ENCODE measurements around the gene MRNIP.
"Not testable (repeated sequence)": the region's sequence is repeated elsewhere in the genome, so short reads cannot be mapped to it uniquely, and the experiment has no call there.

The MRNIP gene

DNA sequence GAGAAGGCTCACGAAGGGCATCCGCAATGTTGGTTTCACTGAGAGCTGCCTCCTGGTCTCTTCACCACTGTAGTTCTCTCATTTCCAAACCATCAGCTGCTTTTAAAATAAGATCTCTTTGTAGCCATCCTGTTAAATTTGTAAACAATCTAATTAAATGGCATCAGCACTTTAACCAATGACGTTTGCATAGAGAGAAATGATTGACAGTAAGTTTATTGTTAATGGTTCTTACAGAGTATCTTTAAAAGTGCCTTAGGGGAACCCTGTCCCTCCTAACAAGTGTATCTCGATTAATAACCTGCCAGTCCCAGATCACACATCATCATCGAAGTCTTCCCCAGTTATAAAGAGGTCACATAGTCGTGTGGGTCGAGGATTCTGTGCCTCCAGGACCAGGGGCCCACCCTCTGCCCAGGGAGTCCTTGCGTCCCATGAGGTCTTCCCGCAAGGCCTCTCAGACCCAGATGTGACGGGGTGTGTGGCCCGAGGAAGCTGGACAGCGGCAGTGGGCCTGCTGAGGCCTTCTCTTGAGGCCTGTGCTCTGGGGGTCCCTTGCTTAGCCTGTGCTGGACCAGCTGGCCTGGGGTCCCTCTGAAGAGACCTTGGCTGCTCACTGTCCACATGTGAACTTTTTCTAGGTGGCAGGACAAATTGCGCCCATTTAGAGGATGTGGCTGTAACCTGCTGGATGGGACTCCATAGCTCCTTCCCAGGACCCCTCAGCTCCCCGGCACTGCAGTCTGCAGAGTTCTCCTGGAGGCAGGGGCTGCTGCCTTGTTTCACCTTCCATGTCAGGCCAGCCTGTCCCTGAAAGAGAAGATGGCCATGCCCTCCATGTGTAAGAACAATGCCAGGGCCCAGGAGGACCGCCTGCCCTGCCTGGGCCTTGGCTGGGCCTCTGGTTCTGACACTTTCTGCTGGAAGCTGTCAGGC lies 21.3 kb downstream of the MRNIP start:
- no peak for DNase-seq

GRCh38 chr5:179836225-179837019 lies 22.2 kb downstream of the MRNIP start:
- DNase-seq = peak; percentile 50 to 59

DNA sequence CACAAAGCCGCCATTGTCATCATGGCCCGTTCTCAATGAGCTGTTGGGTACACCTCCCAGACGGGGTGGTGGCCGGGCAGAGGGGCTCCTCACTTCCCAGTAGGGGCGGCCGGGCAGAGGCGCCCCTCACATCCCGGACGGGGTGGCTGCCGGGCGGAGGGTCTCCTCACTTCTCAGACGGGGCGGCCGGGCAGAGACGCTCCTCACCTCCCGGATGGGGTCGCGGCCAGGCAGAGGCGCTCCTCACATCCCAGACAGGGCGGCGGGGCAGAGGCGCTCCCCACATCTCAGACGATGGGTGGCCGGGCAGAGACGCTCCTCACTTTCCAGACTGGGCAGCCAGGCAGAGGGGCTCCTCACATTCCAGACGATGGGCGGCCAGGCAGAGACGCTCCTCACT lies 23.7 kb downstream of the MRNIP start:
- not testable (repeated sequence) for DNase-seq

DNA sequence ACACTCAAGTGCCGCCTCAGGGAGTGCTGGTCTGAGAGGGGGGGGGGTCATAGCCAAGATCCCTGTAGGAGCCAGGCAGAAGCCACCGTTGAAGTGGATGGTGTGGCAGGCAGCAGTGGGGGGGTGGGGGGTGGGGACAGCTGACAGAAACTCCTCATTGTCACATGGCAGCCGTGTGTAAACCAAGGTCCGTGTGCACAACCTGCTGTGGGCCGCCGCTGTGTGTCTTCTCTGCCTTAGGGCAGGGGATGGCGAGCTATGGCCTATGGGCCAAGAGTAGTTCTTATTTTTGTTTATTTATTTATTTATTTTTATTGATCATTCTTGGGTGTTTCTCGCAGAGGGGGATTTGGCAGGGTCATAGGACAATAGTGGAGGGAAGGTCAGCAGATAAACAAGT lies 24.5 kb downstream of the MRNIP start:
- DNase-seq = no peak

GRCh38 chr5:179833709-179834070 lies 24.9 kb downstream of the MRNIP start:
- no peak for DNase-seq

DNA sequence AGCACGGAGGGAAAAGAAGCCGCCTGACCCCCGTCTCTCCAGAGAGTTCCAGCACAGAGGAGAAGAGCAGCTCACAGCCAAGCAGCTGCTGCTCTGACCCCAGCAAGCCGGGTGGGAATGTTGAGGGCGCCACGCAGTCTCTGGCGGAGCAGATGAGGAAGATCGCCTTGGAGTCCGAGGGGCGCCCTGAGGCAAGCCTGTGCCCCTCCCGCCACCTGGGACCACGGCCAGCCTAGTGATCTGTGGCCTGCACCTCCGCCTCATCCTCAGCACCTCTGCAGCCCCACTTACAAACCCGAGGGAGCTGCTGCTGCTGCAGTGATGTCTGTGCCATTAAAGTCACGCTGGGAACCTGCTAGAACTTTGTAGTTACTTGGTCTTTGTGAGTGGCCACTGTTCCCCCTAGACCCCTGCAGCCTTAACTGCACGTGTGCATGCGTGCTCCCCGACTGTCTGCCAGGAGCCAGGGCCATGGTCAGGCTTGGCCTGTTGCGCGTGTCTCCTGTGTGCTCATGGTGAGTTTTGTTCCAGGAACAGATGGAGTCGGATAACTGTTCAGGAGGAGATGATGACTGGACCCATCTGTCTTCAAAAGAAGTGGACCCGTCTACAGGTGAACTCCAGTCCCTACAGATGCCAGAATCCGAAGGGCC lies 25.4 kb downstream of the MRNIP start:
- no peak for DNase-seq

GRCh38 chr5:179832039-179832745 lies 26.4 kb downstream of the MRNIP start:
- DNase-seq = no peak

DNA sequence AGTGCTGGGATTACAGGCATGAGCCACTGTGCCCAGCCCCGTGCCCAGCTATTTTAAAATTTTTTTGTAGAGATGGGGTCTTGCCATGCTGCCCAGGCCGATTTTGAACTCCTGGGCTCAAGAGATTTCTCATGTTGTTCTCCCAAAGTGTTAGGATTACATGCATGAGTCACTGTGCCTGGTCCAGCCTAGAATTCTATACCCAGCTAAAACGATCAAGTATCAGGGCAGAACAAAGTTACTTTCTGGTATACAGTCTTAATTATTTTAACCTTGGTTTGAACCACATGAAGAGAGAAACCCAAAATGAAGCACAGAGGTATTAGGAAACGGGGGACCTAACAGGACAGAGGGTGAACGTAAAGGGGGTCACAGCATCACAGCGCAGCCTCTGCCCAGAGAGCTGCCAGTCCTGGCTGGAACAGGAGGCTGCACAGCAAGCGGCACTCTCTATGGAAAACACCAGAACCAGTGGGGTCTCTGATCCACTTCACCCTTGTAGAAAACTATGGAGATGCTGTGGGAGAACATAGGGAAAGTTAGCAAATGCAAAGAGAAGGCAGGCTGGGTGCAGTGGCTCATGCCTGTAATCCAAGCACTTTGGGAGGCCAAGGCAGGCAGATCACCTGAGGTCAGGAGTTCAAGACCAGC lies 27.7 kb downstream of the MRNIP start:
- DNase-seq = no peak

DNA sequence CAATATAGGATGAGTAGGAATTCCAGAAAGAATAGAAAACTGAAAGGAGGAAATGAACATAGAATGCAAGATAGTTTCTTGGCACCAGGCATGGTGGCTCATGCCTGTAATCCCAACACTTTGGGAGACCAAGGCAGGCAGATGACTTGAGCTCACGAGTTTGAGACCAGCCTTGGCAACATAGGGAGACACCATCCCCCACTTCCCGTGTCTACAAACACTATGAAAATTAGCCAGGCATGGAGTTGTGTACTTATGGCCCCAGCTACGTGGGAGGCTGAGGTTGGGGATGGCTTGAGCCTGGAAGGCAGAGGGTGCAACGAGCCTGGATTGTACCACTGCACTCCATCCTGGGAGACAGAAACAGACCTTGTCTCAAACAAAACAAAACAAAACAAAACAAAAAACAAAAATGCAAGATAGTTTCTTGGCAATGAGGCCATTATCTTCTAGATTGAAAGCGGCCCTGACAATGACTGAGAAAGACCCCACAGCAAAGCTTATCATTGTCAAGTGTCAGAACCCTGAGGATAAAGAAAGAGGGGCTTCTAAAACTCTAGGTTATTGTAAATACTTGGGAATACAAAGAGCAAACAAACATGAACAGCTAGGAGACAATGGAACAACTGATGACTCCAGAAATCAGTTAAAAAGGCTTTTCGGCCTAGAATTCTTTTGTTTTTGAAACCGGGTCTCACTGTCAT lies 28.7 kb downstream of the MRNIP start:
- DNase-seq = no peak

DNA sequence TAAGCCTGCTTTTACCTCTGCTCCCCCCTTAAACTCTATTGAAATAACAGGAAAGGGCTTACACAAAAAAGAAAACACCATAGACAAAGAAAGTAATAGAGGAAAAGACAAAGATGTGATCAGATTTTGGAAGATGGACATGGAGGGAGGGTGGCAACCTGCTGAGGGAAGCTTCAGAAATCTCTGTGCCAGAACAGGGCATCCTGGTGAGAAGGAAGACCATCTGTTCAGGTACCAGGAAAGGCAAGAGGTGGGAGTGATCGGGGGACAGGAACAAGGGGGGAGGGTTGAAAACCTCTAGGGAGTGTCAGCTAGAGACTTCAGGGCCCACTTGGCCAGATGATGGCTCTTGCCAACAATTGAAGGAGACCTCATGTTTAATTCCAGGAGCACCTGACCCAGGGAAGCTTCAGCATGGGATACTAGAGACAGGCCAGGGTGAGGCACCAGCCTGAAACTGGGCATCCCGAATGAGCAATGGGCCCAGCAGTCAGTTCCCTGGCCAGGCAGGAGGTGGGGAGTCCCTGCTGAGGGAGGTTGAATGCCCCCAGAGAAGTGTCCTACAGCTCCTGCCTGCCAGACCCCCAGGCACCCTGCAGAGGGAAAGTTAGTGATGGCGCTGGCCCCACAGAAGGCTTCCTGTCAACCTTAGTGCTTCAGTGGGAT lies 29.7 kb downstream of the MRNIP start:
- DNase-seq = no peak

- DNase-seq = peak; percentile 43 to 56
These were observed 30.9 kb downstream of the MRNIP start for GRCh38 chr5:179827680-179828079.

DNA sequence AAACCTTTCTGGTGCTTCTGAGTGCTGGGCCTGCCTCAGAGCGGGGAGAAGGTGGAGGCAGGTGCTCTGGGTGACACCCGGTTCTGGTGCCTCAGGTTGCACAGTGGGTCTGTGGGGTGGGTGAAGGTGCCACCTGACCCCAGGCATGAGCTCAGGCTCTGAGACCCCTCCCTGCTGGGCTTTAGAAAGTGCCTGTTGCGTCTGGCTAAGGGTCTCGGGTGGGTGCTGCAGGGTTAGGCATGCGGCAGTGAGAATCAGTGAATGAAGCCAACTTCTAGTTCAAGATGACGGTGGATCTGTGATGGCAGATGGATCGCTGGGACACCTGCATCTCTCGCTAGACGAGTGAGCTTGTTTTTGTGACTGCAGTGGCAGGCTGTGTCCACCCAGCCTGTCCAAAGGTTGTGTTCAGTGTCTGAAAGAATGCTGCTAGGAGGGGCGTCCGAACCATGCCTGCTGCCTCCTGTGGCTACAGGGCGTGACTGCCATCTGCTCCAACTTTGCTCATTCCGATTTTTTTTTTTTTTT lies 32.9 kb downstream of the MRNIP start:
- no peak for DNase-seq

GRCh38 chr5:179824745-179825112 lies 33.9 kb downstream of the MRNIP start:
- no peak for DNase-seq

DNA sequence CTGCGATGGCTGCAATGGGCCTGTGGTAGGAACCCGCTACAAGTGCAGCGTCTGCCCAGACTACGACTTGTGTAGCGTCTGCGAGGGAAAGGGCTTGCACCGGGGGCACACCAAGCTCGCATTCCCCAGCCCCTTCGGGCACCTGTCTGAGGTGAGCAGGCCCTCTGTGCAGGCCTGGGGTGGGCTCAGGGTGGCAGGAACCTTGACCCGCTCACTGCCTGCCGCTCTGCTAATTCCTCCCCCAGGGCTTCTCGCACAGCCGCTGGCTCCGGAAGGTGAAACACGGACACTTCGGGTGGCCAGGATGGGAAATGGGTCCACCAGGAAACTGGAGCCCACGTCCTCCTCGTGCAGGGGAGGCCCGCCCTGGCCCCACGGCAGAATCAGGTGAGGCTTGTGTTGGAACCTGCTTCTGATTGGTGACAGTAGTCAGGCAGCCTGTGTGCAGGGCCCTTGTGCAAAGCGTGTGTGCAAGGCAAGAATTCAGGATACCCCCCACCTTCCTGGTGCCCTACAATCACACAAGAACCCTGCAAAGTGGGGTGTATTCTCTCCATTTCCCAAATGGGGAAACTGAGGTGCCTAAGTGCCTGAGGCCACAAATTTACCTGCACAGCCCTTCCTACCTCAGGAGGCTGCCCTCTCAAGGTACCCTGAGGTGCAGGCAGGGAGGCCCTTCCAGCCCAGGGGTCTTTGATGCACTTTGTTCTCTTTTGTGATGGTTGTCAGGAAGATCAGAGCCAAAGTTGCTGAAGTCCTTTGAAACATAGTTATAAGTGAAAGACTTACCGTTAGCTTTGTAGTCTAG lies 34.5 kb downstream of the MRNIP start:
- no peak for DNase-seq

GRCh38 chr5:179822444-179822990 lies 36.1 kb downstream of the MRNIP start:
- no peak for DNase-seq

- no peak for DNase-seq
These were observed 36.6 kb downstream of the MRNIP start for GRCh38 chr5:179822059-179822432.

DNA sequence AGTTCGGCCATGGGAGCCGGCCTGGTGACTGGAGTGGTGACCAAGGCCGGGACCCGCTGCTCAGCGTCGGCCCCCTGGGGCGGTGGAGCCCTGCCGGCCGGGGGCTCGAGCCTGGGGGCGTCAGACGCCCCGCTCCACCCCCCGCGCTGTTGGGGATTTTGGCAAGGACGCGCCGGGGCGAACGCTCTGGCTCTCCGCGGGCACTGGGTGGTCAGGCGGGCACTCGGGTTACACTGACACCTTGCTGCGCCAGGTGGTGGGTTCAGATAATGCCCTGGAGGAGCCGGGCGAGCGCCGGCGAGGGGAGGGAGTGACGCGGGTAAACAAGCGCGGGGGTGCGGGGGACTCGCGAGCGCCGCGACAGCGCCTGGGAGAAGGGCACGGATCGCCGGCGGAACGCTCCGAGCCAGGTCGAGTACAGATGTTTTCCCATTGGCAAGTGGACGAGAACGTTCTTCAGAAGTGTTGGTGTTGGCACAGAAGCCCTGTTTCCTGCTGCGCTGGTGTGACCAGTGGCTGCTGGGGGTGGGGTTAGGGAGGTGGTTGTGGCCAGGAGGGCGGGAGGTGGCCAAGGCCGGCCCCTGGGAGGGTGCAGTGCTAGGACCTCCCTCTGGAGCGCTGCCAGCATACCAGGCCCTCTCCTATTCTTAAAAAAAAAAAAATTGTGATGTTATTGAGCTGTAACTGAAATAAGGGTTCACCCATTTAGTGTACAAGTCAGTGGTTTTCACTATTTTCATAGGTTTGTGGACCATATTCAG lies 37.1 kb downstream of the MRNIP start:
- DNase-seq = peak; percentile 79 to 81

DNA sequence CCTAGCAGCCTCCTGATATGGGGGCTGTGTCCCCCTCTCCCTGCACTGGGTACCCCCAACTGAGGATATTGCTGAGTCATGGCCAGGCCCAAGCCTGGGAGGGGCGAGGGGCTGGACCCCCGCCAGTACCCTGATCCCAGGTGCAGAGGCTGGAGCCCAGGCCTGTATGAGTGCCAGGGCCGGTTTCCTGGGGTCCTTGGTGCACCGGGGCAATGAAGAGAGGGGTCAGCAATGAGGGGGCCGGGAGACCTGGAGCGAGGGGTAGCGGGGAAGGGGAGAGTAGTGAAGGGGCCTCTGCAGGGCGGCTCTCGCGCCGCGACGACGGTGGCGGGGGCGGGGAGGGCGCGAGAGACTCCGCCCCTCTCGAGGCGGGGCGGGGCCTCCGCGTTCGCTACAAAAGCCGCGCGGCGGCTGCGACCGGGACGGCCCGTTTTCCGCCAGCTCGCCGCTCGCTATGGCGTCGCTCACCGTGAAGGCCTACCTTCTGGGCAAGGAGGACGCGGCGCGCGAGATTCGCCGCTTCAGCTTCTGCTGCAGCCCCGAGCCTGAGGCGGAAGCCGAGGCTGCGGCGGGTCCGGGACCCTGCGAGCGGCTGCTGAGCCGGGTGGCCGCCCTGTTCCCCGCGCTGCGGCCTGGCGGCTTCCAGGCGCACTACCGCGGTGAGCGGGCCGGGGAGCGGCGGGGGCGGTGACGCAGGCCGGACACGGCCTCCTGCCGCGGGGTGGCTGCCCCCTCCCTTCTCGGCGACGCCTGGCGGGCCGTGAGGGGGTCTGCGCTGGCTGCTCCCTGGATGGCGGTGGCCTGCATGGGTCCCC lies 37.9 kb downstream of the MRNIP start, which contains the start of gene SQSTM1:
TSS of gene SQSTM1 (plus strand) at position 423 of the 815 bp plus-strand sequence. CDS start at position 455, 32 bp downstream.
- DNase-seq = peak; percentile 78
